A673 (cell line): ENCODE measurements around the gene ENPP5. TPM values are rescaled to one million over a fixed set of nuclear protein-coding genes. Genes with fewer than 3 reads are reported as not detected.
"Not testable (repeated sequence)": the region's sequence is repeated elsewhere in the genome, so short reads cannot be mapped to it uniquely, and the experiment has no call there.

Experiments
- BruUV-seq: library from RNA; stranded (reverse); fragments of 400-500 nt; replicated peaks from 2 replicates; lab custom pipeline; 2021; lab: Mats Ljungman, UMichigan
- CTCF ChIA-PET: fragments of 300-600 bp; sonication (Branson Sonifier 250); formaldehyde crosslinking; loops from one replicate; lab custom pipeline; 2022; ENCODE audit warnings: antibody characterized with exemption; lab: Charles Lee
- POLR2A ChIA-PET: fragments of 300-600 bp; sonication (Branson Sonifier 250); formaldehyde crosslinking; loops from one replicate; lab custom pipeline; 2022; ENCODE audit warnings: antibody characterized with exemption; ENCODE audit not compliant: low non-redundant PET; lab: Charles Lee
- DNase-seq: peaks from one replicate; pipeline ENCODE4 v3.0.0-alpha.2; 2015; ENCODE audit warnings: low spot score
- H3K27ac ChIP-seq: fragments of 200-600 bp; sonication (generic); 2 replicates; pipeline ENCODE4 v1.5.1; 2016; ENCODE audit warnings: mixed run types, low read depth, mild to moderate bottlenecking, mixed read lengths, antibody characterized with exemption, low read length; ENCODE audit not compliant: poor library complexity, severe bottlenecking
- H3K27me3 ChIP-seq: fragments of 200-600 bp; sonication (generic); replicated peaks from 2 replicates; pipeline ENCODE4 v1.6.1; 2017; ENCODE audit warnings: mixed run types, low read depth, mild to moderate bottlenecking, mixed read lengths, antibody characterized with exemption, low read length; ENCODE audit not compliant: insufficient read depth, poor library complexity
- H3K36me3 ChIP-seq: fragments of 200-600 bp; sonication (generic); 2 replicates; pipeline ENCODE4 v1.6.1; 2016; ENCODE audit warnings: mixed run types, mild to moderate bottlenecking, mixed read lengths, antibody characterized with exemption, low read length; ENCODE audit not compliant: insufficient read depth, poor library complexity, severe bottlenecking
- H3K4me1 ChIP-seq: fragments of 200-600 bp; sonication (generic); 2 replicates; pipeline ENCODE4 v1.6.1; 2017; ENCODE audit warnings: mixed run types, mild to moderate bottlenecking, mixed read lengths, antibody characterized with exemption, low read length; ENCODE audit not compliant: insufficient read depth, poor library complexity, severe bottlenecking
- H3K4me3 ChIP-seq: fragments of 200-600 bp; sonication (generic); 2 replicates; pipeline ENCODE4 v1.5.1; 2016; ENCODE audit warnings: low read depth, mixed run types, mild to moderate bottlenecking, mixed read lengths, low read length; ENCODE audit not compliant: poor library complexity, severe bottlenecking
- H3K9me3 ChIP-seq: fragments of 200-600 bp; sonication (generic); 2 replicates; pipeline ENCODE4 v1.6.1; 2016; ENCODE audit warnings: mixed run types, low read depth, mild to moderate bottlenecking, mixed read lengths, antibody characterized with exemption, low read length; ENCODE audit not compliant: poor library complexity, severe bottlenecking
- CTCF ChIP-seq: fragments of 300-800, 200-600 bp; sonication (generic); conservative IDR thresholded peaks from 2 replicates; pipeline ENCODE4 v1.5.1; 2017; ENCODE audit warnings: low read depth, mild to moderate bottlenecking, antibody characterized with exemption, low read length, moderate library complexity, mixed read lengths
- EZH2 ChIP-seq: fragments of 200-600 bp; sonication (generic); IDR thresholded peaks from 2 replicates; pipeline ENCODE4 v1.6.1; 2017; ENCODE audit warnings: borderline replicate concordance, low read depth, mild to moderate bottlenecking, mixed read lengths, antibody characterized with exemption, low read length; ENCODE audit not compliant: poor library complexity, severe bottlenecking
- intact Hi-C: fragments of 100-400 bp; cut with micrococcal nuclease; formaldehyde crosslinking; loops from one replicate; pipeline ENCODE4 v1.10.0; 2022; ENCODE audit not compliant: unreplicated experiment
- total RNA-seq: library from RNA; stranded (reverse); gene quantifications from 2 replicates; pipeline ENCODE4 v1.2.3, GENCODE V29; 2021

ENPP5 gene
- total RNA-seq, 1 experiment from 2014 or later: not detected

- CTCF ChIA-PET: no interaction called here
- POLR2A ChIA-PET: no interaction called here
- TF ChIP-seq CTCF: no peak
- no peak for TF ChIP-seq EZH2
- Histone ChIP-seq H3K27ac (no peak overlapping the region), H3K36me3 (no peaks in the 10 kb centered on the region), H3K9me3 (no peaks in the 10 kb centered on the region), H3K27me3 (peaks cover 50% of the 10 kb centered on the region), H3K4me3 (no peak overlapping the region), H3K4me1 (no peaks in the 10 kb centered on the region)
- intact Hi-C loops: no loop called here
- no peak for DNase-seq
- BruUV-seq: no TSS peak
These were observed 42.3 kb downstream of the ENPP5 start for GRCh38 chr6:46128476-46128875.

GRCh38 chr6:46119679-46120078 is 51.1 kb downstream of the ENPP5 start:
- H3K4me3 ChIP-seq, H3K27me3 ChIP-seq, DNase-seq, H3K27ac ChIP-seq, CTCF ChIA-PET, H3K9me3 ChIP-seq, intact Hi-C loops, POLR2A ChIA-PET, H3K4me1 ChIP-seq, BruUV-seq, H3K36me3 ChIP-seq: not testable (repeated sequence)

- H3K27me3 ChIP-seq: no peaks in the 10 kb centered on the region
- H3K4me1 ChIP-seq: no peaks in the 10 kb centered on the region
- DNase-seq: no peak
- no peak overlapping the region for H3K4me3 ChIP-seq
- intact Hi-C loops: no loop called here
- H3K27ac ChIP-seq: no peak overlapping the region
- no peaks in the 10 kb centered on the region for H3K36me3 ChIP-seq
- BruUV-seq: no TSS peak
- TF ChIP-seq EZH2 (no peak), CTCF (no peak)
- no peaks in the 10 kb centered on the region for H3K9me3 ChIP-seq
- ChIA-PET CTCF (no interaction called here), POLR2A (no interaction called here)
These were observed 51.9 kb downstream of the ENPP5 start for GRCh38 chr6:46118836-46119235.

GRCh38 chr6:46118157-46118556 is 52.6 kb downstream of the ENPP5 start:
- BruUV-seq: no TSS peak
- no peaks in the 10 kb centered on the region for H3K9me3 ChIP-seq
- H3K27me3 ChIP-seq: no peaks in the 10 kb centered on the region
- CTCF ChIA-PET: no interaction called here
- no peak for TF ChIP-seq EZH2
- TF ChIP-seq CTCF: no peak
- no peak overlapping the region for H3K4me3 ChIP-seq
- no peaks in the 10 kb centered on the region for H3K36me3 ChIP-seq
- intact Hi-C loops: no loop called here
- POLR2A ChIA-PET: no interaction called here
- H3K4me1 ChIP-seq: no peaks in the 10 kb centered on the region
- H3K27ac ChIP-seq: no peak overlapping the region
- DNase-seq: no peak
